Thyroid gland (tissue), 4 donors: Measurements from ENCODE around the gene MYL11.

Experiments
- POLR2A ChIP-seq, 2 donors: fragments of 450-650 bp; IDR thresholded peaks; one replicate each; pipeline ENCODE4 v1.6.1; 2017; ENCODE audit warnings: antibody characterized with exemption in 2 of 2, mild to moderate bottlenecking in 2 of 2, moderate library complexity in 1 of 2
- TF ChIP-seq, protein P1 (sequence below), 6 experiments: fragments of 200-600 bp in 3 of 6; fragments of 450-650 bp in 3 of 6; sonication (generic) in 3 of 6; IDR thresholded peaks; one replicate each; pipeline ENCODE4 v1.5.1; 2016 to 2019; ENCODE audit warnings: antibody characterized with exemption in 6 of 6, mild to moderate bottlenecking in 2 of 6, inconsistent platforms in 1 of 6, moderate library complexity in 1 of 6

DNA sequence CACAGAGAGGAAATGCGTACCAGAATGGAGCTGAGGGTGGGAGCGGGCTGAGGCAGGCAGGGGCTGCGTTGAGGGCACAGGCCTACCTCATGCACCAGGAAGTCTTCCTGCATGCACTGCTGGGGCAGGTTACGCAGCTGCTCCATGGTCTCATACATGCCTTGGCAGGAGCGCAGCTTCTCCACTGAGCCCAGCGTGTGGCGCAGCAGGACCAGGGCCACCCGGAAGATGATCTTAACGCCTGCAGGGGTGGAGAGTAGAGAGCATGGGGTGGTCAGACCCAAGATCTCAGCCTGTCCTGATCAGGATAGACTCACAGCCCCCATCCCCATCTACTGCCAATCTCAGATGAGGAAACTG lies 16.0 kb upstream of the MYL11 start:
- TF ChIP-seq, protein P1, sequence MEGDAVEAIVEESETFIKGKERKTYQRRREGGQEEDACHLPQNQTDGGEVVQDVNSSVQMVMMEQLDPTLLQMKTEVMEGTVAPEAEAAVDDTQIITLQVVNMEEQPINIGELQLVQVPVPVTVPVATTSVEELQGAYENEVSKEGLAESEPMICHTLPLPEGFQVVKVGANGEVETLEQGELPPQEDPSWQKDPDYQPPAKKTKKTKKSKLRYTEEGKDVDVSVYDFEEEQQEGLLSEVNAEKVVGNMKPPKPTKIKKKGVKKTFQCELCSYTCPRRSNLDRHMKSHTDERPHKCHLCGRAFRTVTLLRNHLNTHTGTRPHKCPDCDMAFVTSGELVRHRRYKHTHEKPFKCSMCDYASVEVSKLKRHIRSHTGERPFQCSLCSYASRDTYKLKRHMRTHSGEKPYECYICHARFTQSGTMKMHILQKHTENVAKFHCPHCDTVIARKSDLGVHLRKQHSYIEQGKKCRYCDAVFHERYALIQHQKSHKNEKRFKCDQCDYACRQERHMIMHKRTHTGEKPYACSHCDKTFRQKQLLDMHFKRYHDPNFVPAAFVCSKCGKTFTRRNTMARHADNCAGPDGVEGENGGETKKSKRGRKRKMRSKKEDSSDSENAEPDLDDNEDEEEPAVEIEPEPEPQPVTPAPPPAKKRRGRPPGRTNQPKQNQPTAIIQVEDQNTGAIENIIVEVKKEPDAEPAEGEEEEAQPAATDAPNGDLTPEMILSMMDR (IDR thresholded peaks at IDR 0.05), result no peak
- TF ChIP-seq POLR2A (IDR thresholded peaks at IDR 0.05), result no peak
